Epidermal melanocyte (primary cell): ENCODE results near the gene RBM39.
"Not testable (repeated sequence)": the region's sequence is repeated elsewhere in the genome, so short reads cannot be mapped to it uniquely, and the experiment has no call there.

Experiments used
- DNase-seq: peaks from one replicate; pipeline ENCODE4 v3.0.0; 2011; ENCODE audit warnings: low spot score; ENCODE audit not compliant: insufficient read length

Gene RBM39

GRCh38 chr20:35756404-35756803 is 14.3 kb upstream of the RBM39 start:
- no peak for DNase-seq

DNA sequence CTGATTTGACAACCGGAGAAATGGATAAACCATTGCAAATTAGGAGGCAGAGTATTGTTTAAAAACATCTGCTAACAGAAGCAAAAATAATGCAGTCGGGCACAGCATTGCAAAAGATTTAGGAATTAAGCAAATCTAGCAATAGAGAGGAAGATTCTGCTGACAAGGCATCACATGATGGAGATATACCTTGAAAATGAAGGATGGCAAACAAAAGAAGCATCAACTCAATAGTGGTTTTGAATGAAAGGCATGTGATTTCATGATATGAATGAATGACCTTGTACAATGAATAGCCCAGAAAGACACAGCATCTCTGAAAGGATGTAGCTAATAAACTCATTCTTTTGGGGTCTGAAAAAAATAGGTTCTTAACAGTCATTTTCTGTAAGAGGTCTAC is 8.6 kb upstream of the RBM39 start:
- DNase-seq = no peak

DNA sequence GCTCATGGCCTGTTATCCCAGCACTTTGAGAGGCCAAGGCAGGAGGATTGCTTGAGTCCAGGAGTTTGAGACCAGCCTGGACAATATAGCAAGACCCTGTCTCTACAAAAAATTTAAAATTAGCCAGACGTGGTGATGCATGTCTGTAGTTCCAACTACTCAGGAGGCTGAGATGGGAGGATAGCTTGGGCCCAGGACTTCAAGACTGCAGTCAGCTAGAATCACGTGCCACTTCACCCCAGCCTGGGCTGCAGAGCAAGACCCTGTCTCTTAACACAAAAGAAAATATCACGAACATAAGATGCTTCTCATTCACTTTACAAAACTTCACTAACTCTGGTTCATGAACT is 2.4 kb upstream of the RBM39 start:
- DNase-seq = not testable (repeated sequence)

DNA sequence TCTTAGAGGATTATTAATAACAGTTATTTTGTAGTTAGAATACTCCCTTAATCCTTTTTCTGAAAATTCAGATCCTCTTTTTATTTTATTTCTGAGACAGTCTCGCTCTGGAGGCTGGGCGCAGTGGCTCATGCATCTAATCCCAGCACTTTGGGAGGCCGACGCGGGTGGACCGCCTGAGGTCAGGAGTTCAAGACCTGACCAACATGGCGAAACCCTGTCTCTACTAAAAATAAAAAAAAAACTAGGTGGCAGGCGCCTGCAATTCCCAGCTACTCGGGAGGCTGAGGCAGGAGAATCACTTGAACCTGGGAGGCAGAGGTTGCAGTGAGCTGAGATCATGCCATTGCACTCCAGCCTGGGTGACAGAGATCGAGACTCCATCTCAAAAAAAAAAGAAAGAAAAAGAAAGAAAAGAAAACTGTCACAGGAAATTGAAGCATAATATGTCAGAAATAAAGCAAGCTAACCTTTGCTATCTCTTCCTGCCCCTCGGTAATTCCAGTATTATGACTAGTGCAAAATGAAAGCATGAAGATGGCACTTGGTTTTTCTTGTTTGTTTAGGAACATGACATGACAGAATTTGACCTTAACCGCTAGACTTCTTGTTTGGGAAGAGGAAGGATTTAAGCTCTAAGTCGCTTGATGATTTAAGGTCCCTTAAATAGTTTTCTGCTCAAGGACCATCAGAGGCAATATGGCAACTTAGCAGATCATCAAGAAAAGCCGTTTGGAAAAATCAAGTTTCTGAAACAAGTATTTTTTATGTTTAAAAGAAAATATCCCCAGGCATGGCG is 1.8 kb upstream of the RBM39 start:
- no peak for DNase-seq

DNA sequence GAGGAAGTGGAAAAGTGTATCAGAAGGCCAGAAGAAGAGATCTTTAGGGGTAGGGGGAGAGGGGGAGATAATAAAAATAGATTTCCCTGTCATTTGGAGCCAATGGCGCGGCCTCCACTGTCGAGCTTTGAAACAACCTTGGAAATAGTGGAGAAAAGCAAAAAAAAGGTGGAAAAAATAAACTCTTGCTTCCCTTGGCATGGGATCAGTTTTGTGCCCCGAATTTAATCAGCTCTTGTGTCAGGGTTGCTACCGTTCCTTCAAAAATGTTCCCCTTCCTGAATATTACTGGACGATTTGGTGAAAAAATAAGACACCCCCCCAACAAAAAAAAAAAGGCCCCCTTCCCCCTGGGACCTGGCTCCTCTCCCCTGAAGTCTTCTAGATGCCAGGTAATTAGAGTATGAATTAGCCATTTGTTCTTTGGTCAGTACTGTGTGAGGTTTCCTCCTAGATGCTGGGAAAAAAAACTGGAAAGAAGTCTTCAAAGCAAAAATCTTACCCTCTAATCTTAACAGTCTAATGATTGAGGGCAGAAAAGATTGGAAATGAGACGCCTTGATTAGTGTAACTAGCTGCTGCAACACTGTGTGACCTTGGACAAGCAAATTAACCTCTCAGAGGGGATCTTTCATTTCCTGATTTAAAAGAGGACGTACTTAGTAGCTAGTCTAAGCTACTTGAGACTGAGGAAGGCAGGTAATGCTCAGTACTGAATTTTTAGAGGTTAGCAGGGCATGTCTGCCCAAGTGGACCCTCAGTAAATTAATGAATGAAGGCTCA is 872 bp upstream of the RBM39 start:
- no peak for DNase-seq

- no peak for DNase-seq
These were observed 2.5 kb downstream of the RBM39 start for GRCh38 chr20:35739294-35740163.

- DNase-seq = no peak
These were observed 3.5 kb downstream of the RBM39 start for GRCh38 chr20:35738410-35739179.

GRCh38 chr20:35737865-35738333 is 4.2 kb downstream of the RBM39 start:
- no peak for DNase-seq

- no peak for DNase-seq
These were observed 6.1 kb downstream of the RBM39 start for GRCh38 chr20:35735826-35736470.

DNA sequence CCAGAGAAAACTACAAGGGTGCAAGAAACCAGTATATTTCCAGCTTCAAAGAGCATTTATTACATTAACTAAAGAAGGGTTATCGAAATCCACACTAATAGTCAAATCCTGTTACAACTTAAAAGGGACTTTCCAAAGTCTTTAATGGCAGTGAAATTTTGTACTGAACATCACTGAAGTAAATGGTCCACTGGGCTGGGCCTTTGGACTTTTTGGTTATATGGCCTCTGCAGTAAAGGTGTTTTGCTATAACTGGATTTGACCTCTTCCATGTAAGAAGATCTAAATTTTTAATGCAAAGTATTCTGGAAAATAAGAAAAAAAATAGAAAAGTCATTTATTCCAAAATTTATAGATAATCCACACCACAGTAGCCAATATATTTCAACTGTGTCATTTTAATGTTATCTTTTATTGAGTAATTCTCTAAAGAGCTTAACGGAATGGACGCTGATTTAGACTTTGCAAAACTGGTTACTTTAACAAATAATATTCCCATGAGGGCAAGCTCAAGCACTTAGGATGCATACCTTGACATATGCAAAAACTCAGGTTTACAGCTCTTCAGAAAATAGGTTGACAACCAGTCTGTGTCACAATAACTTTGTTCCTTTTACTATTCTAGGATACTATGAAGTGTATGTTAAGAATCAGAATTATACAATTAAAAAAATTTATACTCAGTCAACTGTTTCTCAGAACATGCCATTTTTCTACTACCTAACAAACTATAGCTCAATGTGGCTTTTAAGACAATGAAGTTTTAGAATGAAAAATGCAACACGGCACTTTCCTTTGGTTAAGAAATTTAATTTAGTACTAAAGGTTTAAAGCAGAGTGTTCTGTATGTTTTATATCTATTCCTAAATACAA is 7.0 kb downstream of the RBM39 start:
- DNase-seq = no peak

- DNase-seq = no peak
These were observed 7.7 kb downstream of the RBM39 start for GRCh38 chr20:35734374-35734773.

DNA sequence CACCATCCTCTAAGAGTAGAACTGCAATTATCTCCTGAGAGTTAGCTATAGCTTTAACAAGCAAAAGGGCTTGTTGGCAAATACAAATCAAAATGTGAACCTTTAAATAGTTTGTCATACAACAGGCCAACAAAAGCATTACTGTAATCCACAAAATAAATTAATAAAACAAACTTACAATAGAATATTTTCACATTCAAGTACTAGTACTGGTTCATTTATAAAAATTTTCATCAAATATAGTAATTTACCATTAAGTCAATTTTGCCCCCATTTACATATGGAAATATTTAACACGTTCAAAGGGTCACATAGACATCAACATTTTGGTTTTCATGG is 9.4 kb downstream of the RBM39 start:
- no peak for DNase-seq

DNA sequence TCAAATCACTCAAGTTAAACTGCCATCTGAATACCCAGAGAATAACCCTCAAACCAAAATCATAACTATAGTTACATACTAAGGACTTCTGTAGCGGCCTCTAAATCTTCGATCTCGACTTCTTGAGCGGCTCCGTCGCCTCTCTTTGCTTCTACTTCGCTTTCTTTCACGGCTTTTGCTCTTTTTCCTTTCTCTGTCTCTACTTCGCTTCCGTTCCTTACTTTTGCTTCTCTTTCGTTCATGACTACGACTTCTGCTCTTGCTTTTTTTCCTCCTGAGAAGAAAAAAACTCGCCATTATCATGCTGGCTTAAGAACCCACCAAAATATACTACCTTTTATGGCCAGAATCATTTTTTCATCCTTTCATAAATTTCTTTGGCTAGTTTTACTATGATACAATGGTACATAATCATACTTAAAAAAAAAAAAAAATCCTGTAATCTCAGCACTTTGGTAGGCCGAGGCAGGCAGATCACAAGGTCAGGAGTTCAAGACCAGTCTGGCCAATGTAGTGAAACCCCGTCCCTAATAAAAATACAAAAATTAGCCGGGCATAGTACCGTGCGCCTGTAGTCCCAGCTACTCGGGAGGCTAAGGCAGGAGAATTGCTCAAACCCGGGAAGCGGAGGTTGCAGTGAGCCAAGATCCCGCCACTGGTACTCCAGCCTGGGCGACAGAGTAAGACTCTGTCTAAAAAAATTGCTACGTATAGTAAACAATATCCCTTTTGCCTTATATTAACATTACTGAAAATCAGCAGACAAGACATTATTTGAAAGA is 10.0 kb downstream of the RBM39 start:
- DNase-seq = no peak

DNA sequence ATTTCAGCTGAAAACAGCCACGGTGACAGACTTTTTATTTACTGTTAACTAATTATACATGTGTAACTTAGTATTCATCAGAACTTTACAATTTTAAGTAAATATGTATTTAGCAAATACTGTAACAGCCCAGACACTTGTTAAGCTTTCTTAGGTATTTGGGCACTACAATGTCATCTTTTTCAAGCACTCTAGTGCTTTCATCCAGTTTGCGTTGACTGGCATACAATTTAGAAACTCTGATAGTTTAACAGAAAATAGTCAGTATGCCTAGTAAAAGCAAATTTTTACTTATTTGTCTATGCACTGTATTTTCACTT is 10.6 kb downstream of the RBM39 start:
- DNase-seq = no peak

DNA sequence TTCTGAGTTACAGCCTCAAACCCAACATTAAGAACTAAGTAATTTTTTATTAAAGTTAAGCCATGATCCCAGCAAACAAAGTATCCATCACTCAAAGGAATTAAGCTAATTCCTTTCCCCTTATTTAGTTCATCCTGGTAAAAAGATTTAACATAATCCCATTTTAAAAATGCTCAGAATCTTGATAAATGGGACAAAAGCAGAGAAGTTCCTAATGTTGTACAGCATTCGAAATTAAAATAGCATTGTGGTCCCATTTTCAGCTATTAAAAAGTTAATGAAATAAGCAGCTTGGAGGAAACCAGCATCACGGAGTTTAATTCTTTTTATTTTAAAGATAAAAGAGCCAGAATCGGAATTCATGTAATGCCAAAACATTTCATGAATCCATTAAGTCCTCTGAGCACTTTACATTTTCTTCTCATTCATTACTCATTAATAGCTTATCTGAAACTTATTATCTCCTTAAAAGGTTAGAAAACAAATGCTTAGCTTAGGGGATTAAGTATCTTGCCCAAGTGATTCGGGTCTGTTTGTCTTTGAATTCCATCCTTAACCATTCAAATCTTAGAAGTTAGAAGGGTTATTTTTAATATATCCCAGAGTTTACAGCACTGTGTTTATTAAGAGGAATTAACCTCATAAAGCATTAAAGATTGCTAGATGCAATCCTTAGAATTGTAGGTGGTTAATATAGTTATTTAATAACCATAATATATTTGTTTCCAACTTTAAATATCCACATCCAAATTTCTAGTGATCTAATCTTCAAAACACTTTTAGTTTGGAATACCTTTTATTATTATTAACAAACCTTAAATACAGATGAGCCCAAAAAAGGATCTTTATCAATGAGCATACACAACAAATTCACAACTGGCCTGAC is 11.2 kb downstream of the RBM39 start:
- DNase-seq = no peak

DNA sequence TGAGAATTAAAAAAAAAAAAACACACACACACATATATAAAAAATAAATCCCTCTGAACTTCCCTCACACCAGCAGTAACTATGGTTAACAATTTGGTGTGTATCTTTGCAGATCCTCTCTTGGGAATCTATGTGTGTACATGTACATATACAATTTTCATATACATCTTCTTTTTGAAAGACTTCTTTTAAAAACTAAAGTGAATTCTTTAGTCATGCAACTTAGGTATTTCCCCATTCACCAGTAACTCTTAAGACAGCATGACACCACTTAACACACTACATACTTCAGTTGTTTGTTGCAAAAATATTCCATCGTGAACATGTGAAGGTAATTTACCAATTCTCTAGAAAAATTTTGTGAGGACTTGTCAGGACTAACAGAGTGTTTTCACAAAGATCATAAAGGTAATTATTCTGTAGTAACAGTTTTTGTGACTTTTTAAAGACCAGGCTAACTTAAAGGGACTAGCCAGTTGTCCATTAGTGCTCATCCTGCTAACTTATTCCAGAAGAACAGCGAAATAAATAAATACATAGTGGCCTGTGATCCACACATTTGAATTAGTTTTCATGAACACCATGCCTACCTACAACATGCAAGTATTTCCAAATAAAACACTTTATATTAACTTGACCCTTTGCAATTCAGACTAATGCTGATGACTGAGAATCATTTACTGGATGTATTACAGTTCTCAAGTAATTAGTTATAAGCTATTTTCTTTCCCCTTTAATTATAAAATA is 12.1 kb downstream of the RBM39 start:
- no peak for DNase-seq

GRCh38 chr20:35729283-35729807 is 12.7 kb downstream of the RBM39 start:
- no peak for DNase-seq
